Measurements from ENCODE around the gene TNK1. TPM values are rescaled to one million over a fixed set of nuclear protein-coding genes. Genes with fewer than 3 reads are reported as not detected.

TNK1 gene
- total RNA-seq, 2 donors from 2014 or later: 11.0 to 11.7 TPM

DNA sequence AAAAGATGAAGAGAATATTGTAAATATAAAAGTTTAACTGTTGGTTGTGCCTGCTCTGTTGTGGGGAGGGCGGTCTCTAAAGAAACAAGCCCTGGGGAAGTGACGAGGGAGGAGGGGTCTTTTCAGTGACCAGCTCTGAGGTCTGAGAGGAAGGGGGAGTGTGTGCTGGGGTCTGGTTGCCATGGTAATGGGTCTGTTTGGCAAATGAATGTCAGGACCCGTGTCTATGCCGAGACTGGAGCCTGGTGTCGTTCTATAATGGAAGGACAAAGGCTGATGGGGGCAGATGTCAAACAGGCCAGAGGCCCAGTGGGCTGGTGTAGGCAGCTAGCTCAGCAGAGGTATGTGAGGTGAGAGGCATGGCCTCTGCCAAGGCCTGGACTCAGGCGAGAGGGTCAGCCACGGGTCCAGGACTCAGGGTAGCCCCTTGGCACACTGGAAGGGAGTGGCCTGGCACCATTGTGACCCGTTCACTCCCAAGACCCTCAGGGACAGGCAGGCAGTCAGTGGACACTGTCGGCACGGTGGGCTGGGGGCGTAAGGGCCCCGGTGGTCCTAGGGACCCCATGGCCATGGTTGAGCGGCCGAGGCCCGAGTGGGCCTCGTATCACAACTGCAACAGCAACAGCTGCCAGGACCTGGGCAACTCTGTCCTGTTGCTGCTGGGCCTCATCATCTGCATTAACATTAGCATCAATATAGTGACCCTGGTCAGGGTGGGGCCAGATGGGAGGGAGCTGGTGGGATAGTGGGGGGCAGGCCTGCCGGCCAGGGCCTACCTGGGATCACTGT, 39.1 kb downstream of the TNK1 start, which contains the start of gene SPEM1:
Gene SPEM1, plus strand, starts transcription at position 506 of the 792 bp plus-strand sequence. Its CDS starts 61 bp downstream, at position 567.
- TF ChIP-seq, protein P1, sequence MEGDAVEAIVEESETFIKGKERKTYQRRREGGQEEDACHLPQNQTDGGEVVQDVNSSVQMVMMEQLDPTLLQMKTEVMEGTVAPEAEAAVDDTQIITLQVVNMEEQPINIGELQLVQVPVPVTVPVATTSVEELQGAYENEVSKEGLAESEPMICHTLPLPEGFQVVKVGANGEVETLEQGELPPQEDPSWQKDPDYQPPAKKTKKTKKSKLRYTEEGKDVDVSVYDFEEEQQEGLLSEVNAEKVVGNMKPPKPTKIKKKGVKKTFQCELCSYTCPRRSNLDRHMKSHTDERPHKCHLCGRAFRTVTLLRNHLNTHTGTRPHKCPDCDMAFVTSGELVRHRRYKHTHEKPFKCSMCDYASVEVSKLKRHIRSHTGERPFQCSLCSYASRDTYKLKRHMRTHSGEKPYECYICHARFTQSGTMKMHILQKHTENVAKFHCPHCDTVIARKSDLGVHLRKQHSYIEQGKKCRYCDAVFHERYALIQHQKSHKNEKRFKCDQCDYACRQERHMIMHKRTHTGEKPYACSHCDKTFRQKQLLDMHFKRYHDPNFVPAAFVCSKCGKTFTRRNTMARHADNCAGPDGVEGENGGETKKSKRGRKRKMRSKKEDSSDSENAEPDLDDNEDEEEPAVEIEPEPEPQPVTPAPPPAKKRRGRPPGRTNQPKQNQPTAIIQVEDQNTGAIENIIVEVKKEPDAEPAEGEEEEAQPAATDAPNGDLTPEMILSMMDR (conservative IDR thresholded peaks at IDR 0.05): no peak
- no peak within 1 kb of the TSS for H3K27ac Mint-ChIP-seq
- 85 to 88% methylated on average over 9 to 17 of the region's 17 CpGs for WGBS, 2 experiments (ENCODE audit: insufficient coverage in 1 of 2, insufficient read length in 1 of 2)
- DNase-seq: no peak
- Histone ChIP-seq H3K4me1 (ENCODE audit: control insufficient read depth, insufficient read depth, low read length) (no peaks in the 10 kb centered on the region), H3K27me3 (ENCODE audit: control insufficient read depth, insufficient read depth, low read length, poor library complexity, severe bottlenecking) (no peaks in the 10 kb centered on the region), H3K36me3 (ENCODE audit: control insufficient read depth, insufficient read depth, low read length) (peaks cover 17% of the 10 kb centered on the region), H3K27ac (ENCODE audit: low read depth, low read length) (peak within 1 kb of the TSS; percentile 94), H3K4me3 (ENCODE audit: low read length) (no peak within 1 kb of the TSS), H3K9me3 (ENCODE audit: control insufficient read depth, low read length) (no peaks in the 10 kb centered on the region), H3K9ac (ENCODE audit: extremely low read depth, low read length, poor library complexity, severe bottlenecking) (no peak within 1 kb of the TSS)
- H3K27me3 Mint-ChIP-seq (ENCODE audit: insufficient read depth): peaks cover 6% of the 10 kb centered on the region
- no peaks in the 10 kb centered on the region for H3K4me1 Mint-ChIP-seq
- H3K36me3 Mint-ChIP-seq (ENCODE audit: low read depth): peaks cover 16% of the 10 kb centered on the region
- H3K9me3 Mint-ChIP-seq: no peaks in the 10 kb centered on the region
- no peak within 1 kb of the TSS for H3K4me3 Mint-ChIP-seq

DNA sequence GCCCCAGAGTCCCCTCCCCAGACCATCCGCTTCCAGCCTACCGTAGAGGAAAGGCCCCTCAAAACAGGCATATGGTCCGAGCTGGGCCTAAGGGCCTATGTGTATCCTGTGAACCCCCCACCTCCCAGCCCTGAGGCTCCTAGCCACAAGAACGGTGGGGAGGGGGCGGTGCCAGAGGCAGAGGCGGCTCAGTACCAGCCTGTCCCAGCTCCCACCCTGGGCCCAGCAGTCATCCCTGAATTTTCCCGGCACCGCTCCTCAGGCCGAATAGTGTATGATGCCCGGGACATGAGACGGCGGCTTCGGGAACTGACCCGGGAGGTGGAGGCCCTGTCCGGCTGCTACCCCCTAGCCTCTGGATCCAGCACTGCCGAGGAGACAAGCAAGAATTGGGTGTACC, 40.3 kb downstream of the TNK1 start:
- Mint-ChIP-seq H3K27me3 (ENCODE audit: insufficient read depth) (peaks cover 10% of the 10 kb centered on the region), H3K4me1 (no peaks in the 10 kb centered on the region), H3K4me3 (no peak overlapping the region), H3K9me3 (no peaks in the 10 kb centered on the region), H3K36me3 (ENCODE audit: low read depth) (peaks cover 7% of the 10 kb centered on the region), H3K27ac (no peak overlapping the region)
- no peak overlapping the region for H3K4me3 ChIP-seq (ENCODE audit: low read length)
- H3K9me3 ChIP-seq (ENCODE audit: control insufficient read depth, low read length): no peaks in the 10 kb centered on the region
- H3K4me1 ChIP-seq (ENCODE audit: control insufficient read depth, insufficient read depth, low read length): no peaks in the 10 kb centered on the region
- no peak overlapping the region for H3K27ac ChIP-seq (ENCODE audit: low read depth, low read length)
- H3K36me3 ChIP-seq (ENCODE audit: control insufficient read depth, insufficient read depth, low read length): peaks cover 12% of the 10 kb centered on the region
- no peak for DNase-seq
- H3K27me3 ChIP-seq (ENCODE audit: control insufficient read depth, insufficient read depth, low read length, poor library complexity, severe bottlenecking): no peaks in the 10 kb centered on the region
- TF ChIP-seq, protein P1 (conservative IDR thresholded peaks at IDR 0.05): no peak
- H3K9ac ChIP-seq (ENCODE audit: extremely low read depth, low read length, poor library complexity, severe bottlenecking): no peak overlapping the region
- 92 to 93% methylated on average over 16 of the region's 16 CpGs for WGBS, 2 experiments (ENCODE audit: insufficient coverage in 1 of 2, insufficient read length in 1 of 2)

DNA sequence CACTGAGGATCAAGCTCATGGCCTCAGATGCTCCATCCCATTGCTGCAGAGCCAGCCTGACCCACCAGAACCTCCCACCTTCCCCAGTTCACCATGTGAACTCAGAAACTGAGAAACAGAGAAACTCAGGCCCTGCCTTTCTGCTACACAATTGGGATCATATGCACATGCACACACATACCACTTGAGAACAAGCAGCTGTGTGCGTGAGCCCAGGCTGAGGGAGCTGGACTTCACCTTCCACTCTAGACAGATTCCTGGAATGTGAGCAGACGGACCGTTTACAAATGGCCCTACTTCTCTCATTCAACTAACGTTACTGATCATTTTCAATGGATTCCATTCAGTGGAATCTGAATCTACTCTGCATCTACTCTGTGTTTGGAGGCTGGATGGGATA, 42.8 kb downstream of the TNK1 start:
- Mint-ChIP-seq H3K9me3 (no peaks in the 10 kb centered on the region), H3K27ac (no peak overlapping the region), H3K27me3 (ENCODE audit: insufficient read depth) (peaks cover 11% of the 10 kb centered on the region), H3K4me1 (no peaks in the 10 kb centered on the region), H3K36me3 (ENCODE audit: low read depth) (no peaks in the 10 kb centered on the region), H3K4me3 (no peak overlapping the region)
- Histone ChIP-seq H3K9ac (ENCODE audit: extremely low read depth, low read length, poor library complexity, severe bottlenecking) (no peak overlapping the region), H3K9me3 (ENCODE audit: control insufficient read depth, low read length) (no peaks in the 10 kb centered on the region), H3K27me3 (ENCODE audit: control insufficient read depth, insufficient read depth, low read length, poor library complexity, severe bottlenecking) (no peaks in the 10 kb centered on the region), H3K36me3 (ENCODE audit: control insufficient read depth, insufficient read depth, low read length) (no peaks in the 10 kb centered on the region), H3K27ac (ENCODE audit: low read depth, low read length) (no peak overlapping the region), H3K4me1 (ENCODE audit: control insufficient read depth, insufficient read depth, low read length) (no peaks in the 10 kb centered on the region), H3K4me3 (ENCODE audit: low read length) (no peak overlapping the region)
- TF ChIP-seq, protein P1 (conservative IDR thresholded peaks at IDR 0.05): no peak
- 94 to 100% methylated on average over 2 to 4 of the region's 4 CpGs for WGBS, 2 experiments (ENCODE audit: insufficient coverage in 1 of 2, insufficient read length in 1 of 2)
- DNase-seq: no peak

Data from endodermal cell (in vitro differentiated cells).